GF-D8 (cell line): ENCODE data around the gene CEP112.

Experiments
- DNase-seq: peaks from one replicate; lab custom pipeline; 2025; lab: John Stamatoyannopoulos, UW

Gene CEP112

DNA sequence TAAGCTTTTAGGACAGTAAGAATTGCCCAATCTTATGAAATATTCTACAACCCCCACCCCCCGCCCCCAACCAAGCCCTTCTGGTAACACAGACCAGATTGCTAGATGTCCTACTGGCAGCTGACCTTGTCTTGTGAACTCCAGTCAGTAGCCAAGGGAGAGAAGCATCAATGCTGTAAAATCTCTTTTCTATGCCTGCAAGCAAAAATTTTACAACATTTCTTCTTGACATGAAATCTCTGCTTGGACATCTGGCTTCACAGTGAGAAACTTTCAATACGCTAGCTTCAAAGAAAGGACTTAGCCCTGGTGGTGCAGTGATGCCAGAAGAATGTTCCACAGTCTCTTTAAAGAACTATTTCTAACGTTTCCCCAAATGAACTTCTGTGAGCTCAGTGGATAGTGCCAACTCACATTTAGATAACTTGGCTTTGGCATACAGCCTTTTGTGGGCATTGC is 461.2 kb downstream of the CEP112 start:
- no peak for DNase-seq

DNA sequence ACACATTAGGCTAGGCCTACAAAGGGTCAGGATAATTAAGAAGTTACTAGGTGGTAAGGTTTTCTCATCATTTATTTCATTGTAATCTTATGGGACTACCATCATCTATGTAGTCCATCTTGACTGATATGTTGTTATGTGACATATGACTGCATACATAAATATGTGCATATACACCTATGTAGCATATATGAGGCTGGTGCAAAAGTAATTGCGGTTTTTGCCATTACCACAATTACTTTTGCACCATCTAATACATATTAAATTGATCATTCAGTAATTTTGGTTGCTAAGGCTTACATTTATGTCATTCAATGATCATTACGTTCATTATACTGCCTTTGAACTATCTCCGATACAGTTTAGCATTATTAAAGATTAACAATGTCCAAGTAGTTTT is 462.7 kb downstream of the CEP112 start:
- DNase-seq = no peak

DNA sequence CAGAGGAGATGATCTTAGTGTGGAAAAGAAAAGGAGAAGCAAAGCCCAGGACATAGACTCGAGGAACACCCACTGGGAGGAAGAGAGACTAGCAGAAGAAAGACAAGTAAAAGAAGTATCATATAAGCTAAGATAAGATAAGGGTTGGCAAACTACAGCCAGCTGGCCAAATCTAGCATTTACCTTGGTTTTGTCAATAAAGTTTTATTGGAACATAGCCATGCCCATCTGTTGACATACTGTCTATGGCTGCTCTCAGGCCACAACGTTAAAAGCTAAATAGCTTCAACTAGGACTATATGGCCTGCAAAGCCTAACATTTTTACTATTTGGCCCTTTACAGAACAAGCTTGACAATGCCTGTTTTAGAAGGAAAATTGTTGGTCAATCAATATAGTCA is 464.1 kb downstream of the CEP112 start:
- DNase-seq = no peak

DNA sequence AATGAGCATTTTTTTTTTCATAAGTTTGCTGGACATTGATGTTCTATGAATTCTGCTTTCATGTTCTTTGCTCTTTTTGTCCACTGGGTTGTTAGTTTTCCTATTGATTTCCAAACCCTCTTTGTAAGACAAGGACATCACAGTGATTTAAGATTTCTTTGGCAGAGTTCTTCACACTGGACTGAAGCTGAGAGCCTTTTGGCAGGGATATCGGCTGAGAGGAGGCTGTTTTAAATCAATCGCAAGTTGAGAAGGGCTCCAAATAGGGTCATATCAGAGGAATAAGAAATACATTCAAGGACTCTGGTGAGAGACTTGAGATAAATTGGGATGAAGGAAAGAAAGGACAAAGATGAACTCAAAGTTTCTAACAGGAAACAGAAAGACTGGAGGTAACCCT is 464.7 kb downstream of the CEP112 start:
- DNase-seq = no peak

- no peak for DNase-seq
These were observed 468.3 kb downstream of the CEP112 start for GRCh38 chr17:65723431-65724151.

GRCh38 chr17:65718601-65719000 is 473.3 kb downstream of the CEP112 start:
- DNase-seq = no peak

- DNase-seq = no peak
These were observed 479.3 kb downstream of the CEP112 start for GRCh38 chr17:65712383-65713267.

GRCh38 chr17:65711671-65712276 is 480.2 kb downstream of the CEP112 start:
- no peak for DNase-seq

DNA sequence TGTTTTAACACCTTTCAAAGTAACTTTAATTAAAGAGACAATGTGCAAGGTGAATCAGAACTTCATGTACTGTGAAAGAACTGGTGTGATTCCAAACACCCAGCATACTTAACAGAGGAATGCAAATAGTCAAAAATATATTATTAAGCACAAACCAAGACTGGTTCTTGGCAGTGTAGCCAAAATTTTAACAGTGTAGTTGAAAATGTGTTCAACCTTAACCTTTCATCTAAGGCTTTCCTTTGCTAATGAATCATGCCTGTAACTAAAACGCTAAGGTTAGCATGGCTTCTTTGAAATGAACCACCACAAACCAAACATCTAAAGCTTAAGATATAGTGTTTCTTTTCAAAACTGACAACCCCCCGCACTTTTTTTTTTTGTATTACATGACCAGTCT is 484.2 kb downstream of the CEP112 start:
- DNase-seq = no peak

DNA sequence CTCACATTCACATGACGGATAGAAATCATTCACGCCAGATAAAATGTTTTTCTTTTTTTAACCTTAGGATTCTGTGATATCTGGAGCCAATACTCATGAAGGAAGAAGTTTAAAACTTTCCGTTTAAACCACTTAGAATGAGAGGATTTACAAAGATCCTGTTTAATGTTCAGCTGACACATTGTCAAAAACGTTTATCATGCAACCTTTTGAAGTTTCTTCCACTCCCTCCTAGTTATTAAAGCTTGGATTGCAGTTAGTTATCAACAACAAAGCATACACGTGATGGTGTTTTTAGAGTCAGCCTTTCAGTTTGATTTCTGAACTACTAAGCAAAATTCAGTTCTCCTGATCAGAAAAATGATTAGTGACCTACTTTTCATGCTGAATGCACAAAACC is 487.2 kb downstream of the CEP112 start:
- DNase-seq = no peak

- no peak for DNase-seq
These were observed 488.0 kb downstream of the CEP112 start for GRCh38 chr17:65703891-65704290.

DNA sequence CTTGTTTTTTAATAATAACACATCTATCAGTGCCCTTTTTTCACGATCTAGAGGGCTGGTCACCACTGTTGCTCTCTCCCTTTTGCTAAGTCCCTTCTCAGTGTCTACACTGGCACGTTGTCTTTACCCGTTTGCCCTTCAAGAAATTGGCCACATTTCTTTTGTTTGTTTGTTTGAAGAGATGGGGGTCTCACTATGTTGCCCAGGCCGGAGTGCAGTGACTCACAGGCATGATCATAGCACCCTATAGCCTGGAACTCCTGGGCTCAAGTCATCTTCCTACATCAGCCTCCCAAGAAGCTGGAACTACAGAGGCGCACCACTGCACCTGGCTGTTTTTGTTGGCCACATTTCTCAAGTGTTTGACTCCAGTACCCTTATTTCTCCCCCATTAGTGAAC is 492.5 kb downstream of the CEP112 start:
- DNase-seq = no peak

- no peak for DNase-seq
These were observed 493.4 kb downstream of the CEP112 start for GRCh38 chr17:65698381-65699061.

DNA sequence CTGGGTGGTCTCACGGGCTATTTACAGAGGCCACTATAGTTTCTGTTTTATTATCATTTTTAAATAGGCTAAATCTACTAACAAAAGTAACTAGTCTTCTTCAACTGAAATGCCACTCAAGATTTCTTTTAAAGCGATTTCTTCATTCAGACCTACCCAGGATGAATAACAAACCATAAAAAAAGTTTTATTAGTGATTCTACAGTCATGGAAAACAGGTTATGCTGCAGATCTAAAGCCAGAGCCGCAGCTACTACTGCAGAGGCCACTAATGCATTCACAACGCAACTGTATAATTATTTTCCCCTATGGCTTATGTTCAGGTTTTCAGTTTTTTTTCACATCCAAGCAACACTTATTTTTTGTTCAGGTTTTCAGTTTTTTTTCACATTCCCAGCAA is 494.3 kb downstream of the CEP112 start:
- no peak for DNase-seq

DNA sequence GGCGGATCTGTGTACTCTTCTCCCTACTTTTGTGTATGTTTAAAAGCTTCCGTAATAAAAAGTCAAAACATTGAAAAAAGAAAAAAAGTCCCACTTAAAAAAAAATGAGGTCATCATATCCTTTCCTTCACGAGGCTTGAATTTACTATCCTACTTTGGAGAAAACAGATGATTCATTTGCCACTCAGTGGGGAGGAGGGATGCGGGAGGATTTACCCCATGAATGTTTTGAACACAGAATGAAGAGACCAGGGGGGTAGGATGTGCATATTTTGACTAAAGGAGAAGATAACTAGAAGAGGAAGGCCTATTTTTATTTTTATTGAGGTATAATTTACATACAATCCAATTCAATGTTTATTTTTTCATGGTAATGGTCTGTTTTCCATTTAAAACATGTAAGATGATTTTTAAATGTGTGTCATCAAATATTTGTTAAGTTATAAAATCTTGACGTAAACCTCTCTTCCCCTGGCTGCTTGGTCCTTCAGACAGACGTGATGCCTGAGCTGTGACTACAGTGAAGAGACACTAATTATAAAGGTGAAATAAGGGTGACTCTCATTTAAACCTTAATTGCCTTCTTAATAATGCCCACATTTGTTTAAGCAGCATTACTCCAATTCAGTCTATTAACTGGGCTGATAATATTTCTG is 495.1 kb downstream of the CEP112 start:
- no peak for DNase-seq

DNA sequence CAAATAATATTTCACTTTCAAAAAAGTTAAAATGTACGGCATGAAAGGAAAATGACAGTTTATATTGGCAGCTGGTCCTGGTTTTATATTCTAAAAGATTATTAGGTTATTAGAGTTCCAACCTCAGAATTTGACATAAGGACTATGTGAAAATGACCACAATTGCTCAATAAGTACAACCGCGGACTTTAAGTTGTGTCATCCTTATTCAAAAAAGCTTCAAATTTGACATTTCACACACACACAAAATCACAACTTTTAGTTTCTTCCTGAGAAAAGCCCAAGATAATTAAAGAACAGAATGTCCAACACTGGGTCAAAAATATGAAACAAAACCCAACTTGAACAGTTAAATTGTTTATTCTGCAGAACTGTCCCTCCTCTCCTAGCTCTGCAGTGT is 497.3 kb downstream of the CEP112 start:
- DNase-seq = no peak

- DNase-seq = no peak
These were observed 501.2 kb downstream of the CEP112 start for GRCh38 chr17:65690626-65691310.

- no peak for DNase-seq
These were observed 503.6 kb downstream of the CEP112 start for GRCh38 chr17:65688307-65688706.

DNA sequence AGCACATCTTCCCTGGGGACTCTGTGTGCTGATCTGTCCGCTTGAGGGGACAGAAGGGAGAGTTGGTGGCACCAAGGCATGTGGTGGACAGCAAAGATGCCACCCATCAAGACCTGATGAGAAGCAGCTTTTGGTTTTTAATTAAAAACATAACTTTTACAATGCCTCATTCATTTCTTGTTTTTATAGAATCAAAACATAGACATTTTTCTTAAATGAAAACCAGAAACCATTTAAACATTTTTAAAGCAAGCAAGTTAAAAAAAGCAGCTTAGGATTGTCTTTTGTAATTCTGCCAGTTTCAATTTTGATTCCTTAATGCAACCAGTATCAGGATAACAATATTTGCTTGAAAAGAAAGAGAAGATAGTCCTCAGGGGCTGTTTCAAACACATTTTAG is 506.8 kb downstream of the CEP112 start:
- no peak for DNase-seq

- DNase-seq = no peak
These were observed 507.3 kb downstream of the CEP112 start for GRCh38 chr17:65684631-65685030.

DNA sequence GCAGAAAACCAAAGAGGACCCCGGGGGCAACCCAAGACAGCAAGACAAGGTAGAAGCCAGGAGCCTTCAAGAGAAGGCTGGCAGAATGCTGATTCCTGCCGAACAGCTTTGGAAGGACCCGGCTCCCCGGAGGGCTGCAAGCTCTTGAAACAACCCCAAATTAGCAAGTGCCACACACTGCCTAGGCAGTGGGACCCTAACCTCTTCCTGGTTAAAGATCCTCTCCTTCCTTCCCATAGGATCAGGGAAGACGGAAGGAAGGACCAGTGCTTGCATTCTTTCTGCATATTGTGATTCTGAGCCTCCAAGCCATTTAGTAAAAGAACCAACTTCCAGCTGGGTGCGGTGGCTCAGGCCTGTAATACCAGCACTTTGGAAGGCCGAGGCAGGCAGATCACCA is 508.5 kb downstream of the CEP112 start:
- no peak for DNase-seq
